HG03095 (cell line): ENCODE data around the gene SLC22A17.
"Not testable (repeated sequence)": the region's sequence is repeated elsewhere in the genome, so short reads cannot be mapped to it uniquely, and the experiment has no call there.

Experiments used
- ATAC-seq: cut with Tn5 transposase; IDR thresholded peaks from one replicate; pipeline ENCODE4 v1.9.1; 2021; ENCODE audit warnings: moderate library complexity; ENCODE audit not compliant: unreplicated experiment

Gene SLC22A17

GRCh38 chr14:23345987-23346692, 6.5 kb downstream of the SLC22A17 start:
- no peak for ATAC-seq

GRCh38 chr14:23344481-23344880, 8.2 kb downstream of the SLC22A17 start:
- no peak for ATAC-seq

- no peak for ATAC-seq
These were observed 13.0 kb downstream of the SLC22A17 start for GRCh38 chr14:23339506-23340268.

GRCh38 chr14:23335623-23336022, 17.1 kb downstream of the SLC22A17 start:
- ATAC-seq = no peak

GRCh38 chr14:23327947-23328744, 24.5 kb downstream of the SLC22A17 start:
- no peak for ATAC-seq

GRCh38 chr14:23326491-23327332, 26.0 kb downstream of the SLC22A17 start:
- no peak for ATAC-seq

GRCh38 chr14:23325746-23326145, 26.9 kb downstream of the SLC22A17 start:
- ATAC-seq = not testable (repeated sequence)

GRCh38 chr14:23324993-23325392, 27.7 kb downstream of the SLC22A17 start:
- ATAC-seq = no peak

GRCh38 chr14:23324455-23324846, 28.2 kb downstream of the SLC22A17 start:
- no peak for ATAC-seq

- ATAC-seq = no peak
These were observed 28.7 kb downstream of the SLC22A17 start for GRCh38 chr14:23323838-23324454.

- ATAC-seq = no peak
These were observed 29.8 kb downstream of the SLC22A17 start for GRCh38 chr14:23322568-23323517.

GRCh38 chr14:23321572-23322547, 30.8 kb downstream of the SLC22A17 start:
- peak; percentile 2 for ATAC-seq

GRCh38 chr14:23320584-23321571, 31.8 kb downstream of the SLC22A17 start, which contains the start of gene PABPN1:
TSS of gene PABPN1 (plus strand) at chr14:23321457. CDS start at chr14:23321470, 13 bp downstream.
- peak; percentile 89 for ATAC-seq

GRCh38 chr14:23319746-23320583, 32.7 kb downstream of the SLC22A17 start:
- no peak for ATAC-seq

- no peak for ATAC-seq
These were observed 36.4 kb downstream of the SLC22A17 start for GRCh38 chr14:23316300-23316699.

GRCh38 chr14:23310546-23310945, 42.1 kb downstream of the SLC22A17 start:
- ATAC-seq = no peak
